Activated T-cell treated with anti-CD3 and anti-CD28 coated beads for 48 hours (primary cell): ENCODE results near the gene GPR141.

Experiments used
- DNase-seq: peaks from one replicate; pipeline ENCODE4 v3.0.0-alpha.2; 2020; ENCODE audit warnings: low read depth

GPR141 gene

GRCh38 chr7:37786741-37787569 is 103.4 kb downstream of the GPR141 start:
- DNase-seq, result no peak
